ENCODE data around the gene ZNF165. TPM values are rescaled to one million over a fixed set of nuclear protein-coding genes. Genes with fewer than 3 reads are reported as not detected.

Gene ZNF165
- total and polyA plus RNA-seq, 2 of the 13 experiments (the other 11 are each of a cell fraction or from before 2014, with no cell fraction given) = 0.58 to 8.6 TPM

- TF ChIP-seq SNAPC2 (CRISPR knock-in tag; IDR thresholded peaks at IDR 0.05) (peak; percentile 19; the same call in 1 of the 2 replicates), ZFP41 (CRISPR knock-in tag; IDR thresholded peaks at IDR 0.05; ENCODE audit: borderline replicate concordance) (0 out of 2 replicates have a peak, but pooled peaks have one; percentile 52), HMG20A (CRISPR knock-in tag; IDR thresholded peaks at IDR 0.05; ENCODE audit: borderline replicate concordance) (no peak), ZNF382 (CRISPR knock-in tag; IDR thresholded peaks at IDR 0.05; ENCODE audit: borderline replicate concordance) (no peak), ARNTL (CRISPR knock-in tag; IDR thresholded peaks at IDR 0.05) (peak; percentile 73), TEAD2 (CRISPR knock-in tag; IDR thresholded peaks at IDR 0.05) (no peak), MED13 (CRISPR knock-in tag; IDR thresholded peaks at IDR 0.05) (0 out of 2 replicates have a peak, but pooled peaks have one; percentile 28), ZNF878 (CRISPR knock-in tag; IDR thresholded peaks at IDR 0.05) (peak; percentile 99), DMTF1 (CRISPR knock-in tag; IDR thresholded peaks at IDR 0.05) (no peak), FOXM1 (CRISPR knock-in tag; IDR thresholded peaks at IDR 0.05) (peak; percentile 68; the same call in 1 of the 2 replicates), POGK (CRISPR knock-in tag; conservative IDR thresholded peaks at IDR 0.05) (peak; percentile 80; the same call in 1 of the 2 replicates), DPF2 (CRISPR knock-in tag; IDR thresholded peaks at IDR 0.05; ENCODE audit: borderline replicate concordance, low read depth) (no peak), TGIF2 (CRISPR knock-in tag; IDR thresholded peaks at IDR 0.05) (peak; percentile 66; the same call in 1 of the 2 replicates), MTA3 (CRISPR knock-in tag; IDR thresholded peaks at IDR 0.05) (no peak), GTF2F1 (IDR thresholded peaks at IDR 0.05; ENCODE audit: low read length) (peak; percentile 85)
- TF ChIP-seq, protein P1, sequence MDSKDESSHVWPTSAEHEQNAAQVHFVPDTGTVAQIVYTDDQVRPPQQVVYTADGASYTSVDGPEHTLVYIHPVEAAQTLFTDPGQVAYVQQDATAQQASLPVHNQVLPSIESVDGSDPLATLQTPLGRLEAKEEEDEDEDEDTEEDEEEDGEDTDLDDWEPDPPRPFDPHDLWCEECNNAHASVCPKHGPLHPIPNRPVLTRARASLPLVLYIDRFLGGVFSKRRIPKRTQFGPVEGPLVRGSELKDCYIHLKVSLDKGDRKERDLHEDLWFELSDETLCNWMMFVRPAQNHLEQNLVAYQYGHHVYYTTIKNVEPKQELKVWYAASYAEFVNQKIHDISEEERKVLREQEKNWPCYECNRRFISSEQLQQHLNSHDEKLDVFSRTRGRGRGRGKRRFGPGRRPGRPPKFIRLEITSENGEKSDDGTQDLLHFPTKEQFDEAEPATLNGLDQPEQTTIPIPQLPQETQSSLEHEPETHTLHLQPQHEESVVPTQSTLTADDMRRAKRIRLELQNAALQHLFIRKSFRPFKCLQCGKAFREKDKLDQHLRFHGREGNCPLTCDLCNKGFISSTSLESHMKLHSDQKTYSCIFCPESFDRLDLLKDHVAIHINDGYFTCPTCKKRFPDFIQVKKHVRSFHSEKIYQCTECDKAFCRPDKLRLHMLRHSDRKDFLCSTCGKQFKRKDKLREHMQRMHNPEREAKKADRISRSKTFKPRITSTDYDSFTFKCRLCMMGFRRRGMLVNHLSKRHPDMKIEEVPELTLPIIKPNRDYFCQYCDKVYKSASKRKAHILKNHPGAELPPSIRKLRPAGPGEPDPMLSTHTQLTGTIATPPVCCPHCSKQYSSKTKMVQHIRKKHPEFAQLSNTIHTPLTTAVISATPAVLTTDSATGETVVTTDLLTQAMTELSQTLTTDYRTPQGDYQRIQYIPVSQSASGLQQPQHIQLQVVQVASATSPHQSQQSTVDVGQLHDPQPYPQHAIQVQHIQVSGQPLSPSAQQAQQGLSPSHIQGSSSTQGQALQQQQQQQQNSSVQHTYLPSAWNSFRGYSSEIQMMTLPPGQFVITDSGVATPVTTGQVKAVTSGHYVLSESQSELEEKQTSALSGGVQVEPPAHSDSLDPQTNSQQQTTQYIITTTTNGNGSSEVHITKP (CRISPR knock-in tag; IDR thresholded peaks at IDR 0.05; ENCODE audit: low read depth) = peak; percentile 37; the same call in 1 of the 2 replicates
- TF ChIP-seq, protein P2, sequence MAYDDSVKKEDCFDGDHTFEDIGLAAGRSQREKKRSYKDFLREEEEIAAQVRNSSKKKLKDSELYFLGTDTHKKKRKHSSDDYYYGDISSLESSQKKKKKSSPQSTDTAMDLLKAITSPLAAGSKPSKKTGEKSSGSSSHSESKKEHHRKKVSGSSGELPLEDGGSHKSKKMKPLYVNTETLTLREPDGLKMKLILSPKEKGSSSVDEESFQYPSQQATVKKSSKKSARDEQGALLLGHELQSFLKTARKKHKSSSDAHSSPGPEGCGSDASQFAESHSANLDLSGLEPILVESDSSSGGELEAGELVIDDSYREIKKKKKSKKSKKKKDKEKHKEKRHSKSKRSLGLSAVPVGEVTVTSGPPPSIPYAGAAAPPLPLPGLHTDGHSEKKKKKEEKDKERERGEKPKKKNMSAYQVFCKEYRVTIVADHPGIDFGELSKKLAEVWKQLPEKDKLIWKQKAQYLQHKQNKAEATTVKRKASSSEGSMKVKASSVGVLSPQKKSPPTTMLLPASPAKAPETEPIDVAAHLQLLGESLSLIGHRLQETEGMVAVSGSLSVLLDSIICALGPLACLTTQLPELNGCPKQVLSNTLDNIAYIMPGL (CRISPR knock-in tag; IDR thresholded peaks at IDR 0.05; ENCODE audit: borderline replicate concordance in 1 of 2, low read depth in 1 of 2) = peak; percentile 96 to 98
Measured at GRCh38 chr6:28136585-28137504, 56.5 kb downstream of the ZNF165 start (continued).

All from HepG2 (cell line).